Adrenal gland (tissue), 5 donors: ENCODE measurements around the gene KCNMA1.

ENCODE experiments used
- CTCF ChIP-seq, 6 experiments: fragments of 450-650 bp in 4 of 6; fragments of 200-600 bp in 2 of 6; sonication (generic) in 1 of 6; IDR thresholded peaks; 1 replicate in 5 of 6; 2 replicates in 1 of 6; pipeline versions ENCODE4 v1.5.1 to v1.8.0; 2016 to 2021; ENCODE audit warnings: antibody characterized with exemption in 6 of 6, mild to moderate bottlenecking in 2 of 6, moderate library complexity in 1 of 6
- POLR2A ChIP-seq, 2 donors: fragments of 450-650 bp; IDR thresholded peaks; one replicate each; pipeline ENCODE4 v1.6.1; 2017; ENCODE audit warnings: antibody characterized with exemption in 2 of 2, mild to moderate bottlenecking in 2 of 2, moderate library complexity in 1 of 2
- donor health status: DM: no; HTN: no; CAD: no.

GRCh38 chr10:76906256-76906655, 731.4 kb downstream of the KCNMA1 start:
- TF ChIP-seq CTCF (IDR thresholded peaks at IDR 0.05) (no peak), POLR2A (IDR thresholded peaks at IDR 0.05) (no peak)
